Activated CD8-positive, alpha-beta memory T cell treated with anti-CD3 and anti-CD28 coated beads, Interleukin-2, amount 50 U/mL, for 1 hour (primary cell): ENCODE measurements around the gene RNF175.

Experiments
- DNase-seq: peaks from one replicate; pipeline ENCODE4 v3.0.0-alpha.2; 2020; ENCODE audit errors: extremely low read depth

Gene RNF175

DNA sequence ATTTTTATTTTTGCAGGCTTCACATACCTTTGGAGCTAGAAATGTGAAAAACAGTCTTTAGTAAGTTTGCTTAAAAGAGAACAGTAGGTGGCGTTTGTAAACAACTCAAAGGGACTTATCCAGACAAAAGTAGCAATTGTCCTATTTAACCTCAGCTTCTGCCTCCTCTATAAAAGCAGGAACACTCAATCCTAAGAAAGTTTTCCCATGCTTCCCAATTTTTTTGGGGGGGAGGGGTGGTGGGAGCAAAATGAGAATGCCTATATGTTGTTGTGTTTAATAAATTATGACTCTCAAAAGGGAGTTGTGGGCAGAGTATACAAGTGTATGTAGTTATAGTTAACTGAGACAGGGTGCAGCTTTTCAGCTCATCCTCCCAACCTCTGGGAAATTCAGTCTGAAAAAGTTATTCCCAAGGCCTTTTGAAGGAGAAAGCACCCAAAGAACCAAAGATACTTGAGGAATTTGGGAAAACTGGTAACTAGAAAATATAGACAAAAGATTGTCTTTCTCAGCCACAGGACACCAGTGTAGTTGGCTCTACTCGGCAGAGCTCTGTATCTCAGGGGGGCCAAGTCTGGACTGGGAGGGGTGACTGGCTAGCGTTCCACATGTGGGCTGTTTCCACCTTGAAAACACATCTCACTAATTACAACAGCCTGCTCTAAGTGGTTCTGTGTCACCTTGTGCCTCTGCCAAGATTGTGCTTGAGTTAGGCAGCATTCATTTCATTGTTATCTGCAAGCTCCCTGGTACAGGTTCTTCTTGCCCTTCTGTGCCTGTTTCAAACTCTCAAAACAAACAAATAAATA, 26.3 kb upstream of the RNF175 start:
- DNase-seq = no peak

DNA sequence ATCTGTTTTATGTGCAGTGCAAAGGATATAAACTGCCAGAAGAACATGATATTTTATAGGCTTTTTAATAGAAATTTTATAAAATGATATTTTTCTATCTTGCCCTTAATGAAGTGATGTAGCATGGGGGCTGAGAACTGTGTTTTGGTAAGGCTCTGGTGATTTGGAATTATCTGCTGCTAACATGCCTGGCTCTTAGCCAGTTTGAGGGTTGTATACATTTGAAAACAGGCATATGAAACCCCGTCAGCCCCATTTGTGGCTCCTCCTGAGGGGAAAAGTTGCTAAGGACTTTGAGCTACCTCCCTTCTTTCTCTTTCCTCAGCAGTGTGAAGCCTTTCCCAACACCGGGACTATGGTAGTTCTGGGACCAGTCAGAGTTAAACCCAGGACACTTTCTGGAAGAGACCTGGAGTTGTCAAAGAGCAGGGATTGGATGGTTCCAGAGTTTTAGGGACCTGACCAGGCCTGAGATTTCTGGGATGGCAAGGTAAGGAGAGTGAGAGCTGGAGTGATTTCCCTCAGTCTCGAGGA, 24.4 kb upstream of the RNF175 start:
- DNase-seq = no peak

DNA sequence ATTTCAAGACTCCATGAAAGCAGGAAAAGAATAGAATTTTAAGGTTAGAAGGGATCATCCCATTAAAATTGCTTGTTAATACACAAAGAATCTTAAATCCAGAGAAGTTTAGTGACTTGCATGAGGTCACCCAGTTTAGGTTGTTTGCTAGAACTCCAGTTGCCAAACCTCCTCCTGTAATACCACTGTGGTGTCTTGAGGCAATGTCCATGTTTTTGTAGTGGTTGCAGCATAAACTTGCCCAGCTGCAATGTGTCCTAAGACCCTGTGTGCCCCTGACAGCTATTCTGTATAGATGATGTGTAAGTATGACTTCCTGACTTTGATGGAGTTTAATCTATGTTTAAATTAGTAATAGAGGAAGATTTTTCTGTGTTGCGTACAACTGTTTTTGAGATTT, 22.8 kb upstream of the RNF175 start:
- no peak for DNase-seq

DNA sequence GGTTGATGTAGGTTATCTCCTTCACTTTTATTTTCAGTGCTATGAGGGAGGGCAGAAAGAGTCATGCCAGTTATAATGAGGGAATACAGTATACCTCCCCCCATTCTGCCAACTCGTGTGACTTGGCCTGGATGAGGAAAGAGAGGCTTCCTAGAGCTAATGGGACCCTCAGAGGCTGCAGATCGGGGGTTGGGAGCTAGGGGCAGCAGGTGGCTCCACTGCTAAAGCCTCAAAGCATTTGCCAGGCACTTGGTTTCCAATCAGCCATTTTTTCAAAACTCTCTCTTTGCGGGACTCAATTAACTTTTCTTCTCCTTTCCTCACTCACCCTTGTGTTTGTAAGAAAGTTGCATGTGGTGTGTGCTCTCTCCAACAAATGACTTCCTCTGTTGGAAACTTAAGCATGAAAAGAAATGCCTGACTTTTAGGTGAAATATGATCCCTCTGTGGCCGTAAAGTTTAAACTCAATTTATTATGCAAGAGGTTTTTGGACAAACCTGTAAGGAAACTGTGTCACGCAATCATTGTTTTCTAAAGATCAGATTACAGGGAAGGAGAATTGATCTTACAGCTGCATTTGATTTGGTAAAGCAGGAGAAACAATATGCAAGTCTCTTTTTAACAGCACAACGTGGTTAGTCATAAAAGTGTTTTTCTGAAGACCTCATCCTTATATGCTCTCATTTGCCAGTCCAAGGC, 22.0 kb upstream of the RNF175 start:
- DNase-seq = no peak

DNA sequence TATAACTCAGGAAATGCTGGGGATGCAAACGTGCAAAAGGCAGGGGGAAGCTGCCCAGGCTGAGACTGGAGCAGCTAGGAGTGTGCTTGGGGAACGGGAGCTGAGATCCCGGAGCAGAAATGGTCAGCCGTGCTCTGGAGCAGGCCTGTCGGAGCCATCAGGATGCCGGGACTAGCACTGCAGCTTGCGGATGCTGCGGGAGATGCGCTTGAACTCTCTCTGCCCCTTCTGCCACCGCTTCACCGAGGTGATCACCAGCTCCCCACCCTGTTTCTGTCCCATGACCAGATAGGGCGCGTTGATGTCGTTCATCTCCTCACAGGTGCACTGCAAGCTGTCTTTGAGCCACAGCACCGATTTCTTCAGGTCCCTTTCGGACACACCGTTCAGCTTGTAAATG, 21.5 kb upstream of the RNF175 start:
- no peak for DNase-seq

DNA sequence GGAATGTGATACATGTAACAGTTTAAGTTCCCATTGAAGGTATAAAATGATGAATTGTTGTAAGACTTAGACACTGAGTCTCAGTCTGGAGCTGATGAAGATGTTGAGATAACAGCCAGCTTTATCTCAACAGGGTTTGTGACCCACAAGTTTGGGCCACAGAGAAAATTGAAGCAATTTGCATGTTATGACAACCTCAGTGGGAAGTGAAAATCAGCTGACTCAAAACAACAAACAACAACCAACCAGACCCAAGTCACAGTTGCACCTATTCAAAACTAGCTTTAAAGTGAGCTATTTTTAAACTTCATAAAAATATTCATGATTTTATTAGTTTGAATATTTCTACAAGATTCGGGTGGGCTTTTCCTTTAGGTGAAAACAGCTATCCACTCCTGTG, 21.1 kb upstream of the RNF175 start:
- DNase-seq = no peak

DNA sequence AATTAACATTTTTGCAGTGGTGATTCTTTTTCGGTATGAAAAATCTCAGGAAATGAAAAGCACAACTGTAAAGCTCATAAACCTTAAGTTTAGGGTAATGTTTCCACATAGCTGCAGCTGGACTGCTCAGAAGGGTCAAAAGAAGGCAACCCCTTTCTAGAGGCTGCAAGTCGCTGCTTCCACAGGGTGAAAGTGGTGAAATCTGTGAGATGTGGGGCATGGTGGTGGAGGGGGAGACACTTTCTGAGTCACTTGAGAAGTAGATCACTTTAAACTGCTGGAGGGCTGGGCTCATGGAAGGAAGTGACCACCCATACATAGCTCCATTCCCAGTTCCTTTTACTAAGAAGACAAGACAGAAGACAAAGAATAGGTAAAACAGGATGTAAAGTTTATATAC, 20.4 kb upstream of the RNF175 start:
- DNase-seq = no peak

DNA sequence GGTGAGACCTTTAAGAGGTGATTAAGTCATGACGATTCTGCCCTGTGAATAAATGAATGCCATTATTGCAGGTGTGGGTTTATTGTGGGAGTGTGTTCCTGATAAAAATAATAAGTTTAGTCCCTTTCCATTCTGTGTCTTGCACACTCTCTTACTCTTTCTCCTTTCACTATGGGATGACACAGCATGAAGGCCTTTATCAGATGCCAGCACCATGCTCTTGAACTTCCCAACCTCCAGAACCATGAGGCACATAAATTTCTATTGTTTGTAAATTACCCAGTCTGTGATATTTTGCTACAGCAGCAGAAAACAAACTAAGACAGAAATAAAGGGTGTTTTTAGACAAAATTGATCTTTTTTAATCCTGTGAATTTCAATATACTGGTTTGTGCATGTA, 18.6 kb upstream of the RNF175 start:
- DNase-seq = no peak

DNA sequence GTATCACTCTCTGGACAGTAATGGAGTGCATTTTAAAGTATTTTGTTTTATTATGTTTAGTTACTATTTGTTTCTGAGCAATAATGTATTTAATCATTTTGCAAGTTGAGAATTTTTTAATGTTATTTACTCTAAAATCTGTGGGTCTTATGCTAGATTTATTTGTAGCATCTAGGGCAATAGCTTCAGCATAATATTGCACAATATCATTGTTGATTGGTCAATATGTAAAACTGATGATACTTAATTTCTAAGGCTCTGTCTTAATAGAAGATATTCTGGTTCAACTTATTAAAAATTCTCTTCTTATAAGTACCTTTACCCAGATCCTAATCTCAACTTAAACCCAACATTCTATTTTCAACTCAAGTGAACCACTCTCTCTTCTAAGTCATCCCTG, 17.6 kb upstream of the RNF175 start:
- no peak for DNase-seq

DNA sequence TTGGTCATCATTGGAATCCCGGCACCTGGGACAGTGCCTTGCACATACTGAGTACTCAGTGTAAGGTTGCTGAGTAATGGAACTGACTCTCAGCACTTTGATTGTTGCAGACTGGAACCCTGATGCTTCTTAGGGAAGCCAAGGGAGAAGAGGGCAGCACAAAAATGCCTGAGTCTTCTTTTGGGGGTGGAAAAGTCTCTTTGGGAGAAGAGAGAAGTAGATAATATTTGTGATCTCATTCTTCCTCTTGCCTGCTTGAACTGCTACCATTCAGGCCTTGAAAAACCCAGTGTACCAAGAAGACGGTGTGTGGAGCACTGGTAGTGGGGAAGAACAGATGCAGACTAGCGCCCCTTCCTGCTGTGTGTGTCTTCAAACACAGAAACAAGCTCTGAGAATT, 16.8 kb upstream of the RNF175 start:
- DNase-seq = no peak

DNA sequence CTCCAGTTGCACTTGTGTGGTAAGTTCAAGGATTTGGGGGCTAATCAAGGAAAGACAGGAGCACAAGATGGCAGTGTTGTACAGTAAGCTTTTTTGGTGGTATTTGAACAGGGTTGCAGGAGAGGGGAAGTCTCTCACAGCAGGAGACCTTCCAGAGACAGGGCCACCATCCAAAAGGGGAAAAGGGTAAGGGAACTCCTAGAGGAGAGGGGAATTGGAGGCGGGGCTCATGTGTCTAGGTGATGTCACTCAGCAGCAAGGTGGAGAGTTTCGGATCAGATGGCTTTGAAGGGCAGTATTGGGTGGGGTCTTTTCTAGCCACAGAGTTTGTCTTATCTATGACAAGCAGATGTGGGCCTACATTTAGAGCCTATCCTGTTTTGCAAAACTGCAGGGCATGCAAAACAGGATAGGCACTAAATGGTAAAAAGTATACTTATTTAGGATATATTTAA, 13.4 kb upstream of the RNF175 start:
- no peak for DNase-seq

DNA sequence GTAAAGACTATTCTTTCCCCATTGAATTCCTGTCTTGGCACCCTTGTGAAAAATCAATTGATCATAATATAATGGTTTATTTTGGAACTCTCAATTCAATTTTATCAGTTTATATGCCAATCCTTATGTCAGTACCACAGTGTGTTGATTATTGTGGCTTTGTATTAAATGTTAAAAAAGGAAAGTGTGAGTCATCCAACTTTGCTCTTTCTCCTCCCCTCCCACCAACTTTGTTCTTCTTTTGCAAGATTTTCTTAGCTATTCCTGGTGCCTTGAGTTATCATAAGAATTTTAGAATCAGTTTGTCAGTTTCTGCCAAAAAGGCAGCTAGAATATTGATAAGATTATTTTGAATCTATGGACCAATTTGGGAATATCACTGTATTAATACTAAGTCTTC, 11.2 kb upstream of the RNF175 start:
- DNase-seq = no peak

DNA sequence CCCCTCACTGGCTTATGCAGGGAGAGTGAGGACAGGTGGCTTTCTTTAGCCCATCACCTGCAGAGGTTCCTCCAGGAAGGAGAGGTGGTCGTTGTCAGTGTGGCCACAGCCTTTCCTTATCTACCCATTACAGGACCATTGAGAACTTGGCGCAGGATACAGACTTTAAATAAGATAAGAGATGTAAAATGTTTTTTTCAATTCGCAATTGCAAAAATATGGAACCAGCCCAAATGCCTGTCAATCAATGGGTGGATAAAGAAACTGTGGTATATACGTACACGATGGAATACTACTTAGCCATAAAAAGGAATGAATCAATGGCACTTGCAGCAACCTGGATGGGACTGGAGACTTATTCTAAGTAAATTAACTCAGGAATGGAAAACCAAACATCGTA, 6.9 kb upstream of the RNF175 start:
- DNase-seq = no peak

DNA sequence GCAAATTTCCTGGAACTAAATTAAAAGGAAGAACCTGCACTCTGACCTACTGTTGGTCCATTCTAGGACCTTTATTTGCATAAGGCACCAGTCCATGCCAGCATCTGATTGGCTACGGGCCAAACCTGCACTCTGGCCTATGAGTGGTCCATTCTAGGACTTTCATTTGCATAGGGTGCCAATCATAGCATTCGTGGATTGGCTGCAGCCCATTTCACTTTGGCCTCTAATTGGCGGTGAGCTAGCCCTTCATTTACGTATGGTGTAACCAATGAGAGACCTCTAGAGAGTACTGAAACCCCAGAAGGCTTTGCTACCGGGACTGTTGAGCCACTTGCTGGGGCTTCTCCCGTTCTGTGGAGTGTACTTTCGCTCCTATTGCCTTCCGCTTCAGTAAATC, 6.1 kb upstream of the RNF175 start:
- DNase-seq = no peak

DNA sequence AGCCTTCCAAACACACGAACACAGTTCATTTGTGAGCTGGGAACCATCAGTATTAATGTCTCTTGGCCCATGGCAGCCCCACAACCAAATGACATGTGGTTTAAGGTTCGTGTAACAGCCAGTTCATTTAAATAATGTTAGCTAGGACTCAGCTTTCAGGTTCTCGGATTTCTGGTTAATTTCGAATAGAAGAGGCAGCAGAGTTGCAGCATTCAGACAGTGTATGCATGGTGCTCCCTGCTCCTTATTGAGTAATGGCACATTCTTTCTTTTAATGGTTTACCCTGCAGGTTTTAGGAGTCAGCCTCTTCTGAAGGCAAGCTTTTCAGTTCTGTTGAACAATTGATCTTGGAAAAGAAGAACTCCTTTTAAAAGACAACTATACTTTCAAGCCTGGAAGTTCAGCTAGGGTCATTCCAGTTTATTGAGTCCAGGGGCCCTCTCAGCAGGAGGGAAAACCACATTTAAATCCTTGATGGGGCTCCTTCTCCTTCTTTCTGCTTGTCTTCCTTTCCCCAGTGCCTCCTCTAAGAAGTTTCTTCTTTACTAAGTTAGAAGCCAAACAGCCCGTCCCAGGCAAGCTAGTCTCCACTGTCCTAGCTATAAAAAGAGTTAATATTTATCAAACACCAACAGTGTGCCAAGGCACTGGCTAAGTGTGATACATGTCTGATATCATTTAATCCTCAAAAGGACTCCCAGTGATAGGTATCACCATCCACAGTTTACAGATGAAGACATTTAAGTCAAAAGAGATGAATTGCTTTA, 5.0 kb upstream of the RNF175 start:
- DNase-seq = no peak

DNA sequence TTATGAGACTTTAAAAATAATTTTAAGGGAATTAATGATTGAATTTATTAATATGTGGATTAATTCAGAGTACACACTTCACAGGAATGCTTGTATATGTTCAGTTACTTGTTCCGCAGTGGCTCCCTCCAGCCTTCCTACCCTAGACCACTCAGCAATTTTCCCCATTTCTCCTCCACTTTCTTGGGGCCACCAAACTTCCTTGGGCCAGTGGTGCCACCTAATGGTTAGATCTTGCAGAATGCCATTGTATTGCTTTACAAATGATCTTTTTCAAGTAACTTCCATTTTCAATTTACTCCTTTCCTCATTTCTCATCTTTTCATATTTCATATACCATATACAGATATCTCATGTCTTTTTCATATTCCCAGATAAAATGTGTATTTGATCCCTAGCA, 3.6 kb upstream of the RNF175 start:
- no peak for DNase-seq

DNA sequence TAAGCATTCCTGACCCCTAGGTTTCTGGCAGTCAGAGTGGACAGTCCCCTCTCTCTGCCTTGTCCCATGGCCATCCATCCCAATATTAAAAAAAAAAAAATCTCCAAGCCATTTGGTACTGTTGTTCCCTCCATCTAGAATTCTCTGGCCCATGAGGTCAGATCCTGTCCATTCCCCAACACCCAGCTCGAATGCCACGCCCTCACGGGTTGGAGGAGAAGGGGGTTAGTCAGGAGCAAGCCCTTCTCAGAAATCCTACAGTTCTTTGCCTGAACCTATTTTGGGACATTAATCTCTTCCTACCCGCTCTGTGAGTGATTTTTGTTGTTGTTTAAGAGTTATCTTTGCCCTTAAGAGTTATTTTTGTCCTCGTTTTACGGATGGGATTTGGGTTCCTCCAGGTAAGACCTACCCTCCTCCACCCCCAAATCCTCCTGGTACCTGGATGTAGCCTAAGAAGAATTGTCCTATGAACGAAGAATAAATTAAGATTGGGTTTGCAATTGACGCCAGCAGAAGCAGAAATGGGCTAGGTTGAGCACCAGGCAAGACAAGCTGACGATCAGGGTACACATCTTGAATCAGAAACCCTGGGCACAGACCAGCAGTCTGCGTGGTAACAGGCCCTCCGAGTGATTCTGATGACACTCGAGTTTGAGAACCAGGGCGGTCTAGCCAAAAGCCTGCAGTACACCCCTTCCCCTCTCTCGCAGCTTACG, 977 bp downstream of the RNF175 start:
- no peak for DNase-seq

DNA sequence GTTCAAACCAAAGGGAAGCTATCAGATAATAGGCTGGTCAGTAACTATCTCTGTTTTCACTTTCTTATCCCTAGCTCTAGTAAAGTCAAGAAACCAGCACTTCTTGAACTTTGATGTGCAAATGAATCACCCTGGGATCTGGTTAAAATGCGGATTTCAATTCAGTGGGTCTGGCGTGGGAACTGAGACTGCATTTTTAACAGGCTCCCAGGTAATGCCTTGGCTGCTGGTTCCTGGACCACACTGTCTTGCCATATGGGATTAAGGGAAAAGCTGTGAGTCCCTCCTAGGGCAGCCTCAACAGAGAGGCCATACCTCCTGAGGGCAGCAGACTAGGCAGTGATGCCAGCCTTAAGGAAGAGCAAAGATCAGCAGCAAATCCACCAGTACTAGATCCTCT, 1.7 kb downstream of the RNF175 start:
- no peak for DNase-seq

DNA sequence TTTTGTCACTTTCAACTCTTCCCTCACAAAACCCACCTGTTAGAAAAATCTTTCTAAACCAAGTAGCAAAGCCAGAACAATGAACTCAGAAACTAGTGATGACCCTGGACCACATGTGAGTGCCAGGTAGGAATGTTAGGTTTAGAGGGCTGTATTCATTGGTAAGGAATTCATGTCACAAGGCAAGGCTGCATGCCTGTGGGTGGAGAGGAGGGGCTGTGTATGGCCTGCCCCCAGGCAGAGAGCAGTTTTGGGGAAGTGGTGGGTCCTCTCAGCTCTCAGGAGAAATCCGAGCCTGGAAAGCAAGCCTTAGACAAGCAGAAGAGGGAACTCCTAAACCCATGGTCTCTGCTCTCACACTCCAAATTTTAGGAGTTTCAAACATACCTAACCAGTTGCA, 2.4 kb downstream of the RNF175 start:
- no peak for DNase-seq

DNA sequence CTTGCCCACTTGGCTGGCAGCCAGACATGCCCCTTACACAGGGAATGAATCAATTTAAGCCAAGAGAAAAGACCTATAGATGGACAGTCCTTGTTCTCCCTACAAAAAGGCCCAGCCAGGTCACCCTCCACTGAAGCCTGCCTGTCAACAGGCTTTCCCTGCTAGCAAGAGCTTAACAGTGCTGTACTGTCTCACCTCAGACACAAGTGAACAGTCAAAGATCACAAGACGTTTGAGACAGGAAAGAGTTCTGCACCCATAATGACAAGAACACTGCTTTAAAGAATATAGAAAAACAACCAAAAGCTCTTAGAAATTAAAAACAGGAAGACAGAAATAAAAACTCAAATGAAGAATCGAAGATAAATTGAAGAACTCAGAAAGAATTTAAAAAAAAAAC, 4.6 kb downstream of the RNF175 start:
- DNase-seq = no peak

DNA sequence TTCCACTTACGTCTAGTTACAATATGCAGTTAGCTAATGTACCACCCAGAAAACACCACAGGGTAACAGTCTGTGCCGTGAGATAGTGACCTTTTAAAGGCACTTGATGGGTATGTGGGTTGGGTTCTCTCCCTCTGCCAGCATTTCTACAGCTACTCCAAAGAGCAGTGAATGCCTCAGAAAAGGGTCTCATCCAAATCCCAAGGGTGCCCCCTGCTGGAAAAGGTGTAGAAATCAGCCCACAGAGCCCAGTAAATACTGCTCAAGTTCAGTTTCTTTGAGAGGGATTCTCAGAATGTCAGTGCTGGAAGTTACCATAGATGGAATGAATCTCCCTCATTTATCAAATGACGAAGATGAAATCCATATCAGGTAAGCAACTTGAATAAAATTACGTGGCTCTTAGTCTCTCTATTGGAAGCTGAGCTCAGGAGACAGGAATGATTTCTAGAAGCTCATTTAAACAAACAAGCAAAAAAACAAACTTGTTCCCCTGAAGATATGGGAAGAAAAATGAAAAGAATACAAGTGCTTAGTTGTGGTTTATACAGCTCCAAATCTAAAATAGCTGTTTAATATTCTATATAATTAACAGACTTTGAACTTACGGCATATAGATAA, 9.5 kb downstream of the RNF175 start:
- peak; percentile 32 for DNase-seq
